OCI-LY3 (cell line): ENCODE data around the gene PRR15.

Source experiments
- EZH2phosphoT487 ChIP-seq: fragments of 200-600 bp; shearing (Covaris generic); IDR thresholded peaks from 2 replicates; pipeline ENCODE4 v1.6.1; 2018; ENCODE audit warnings: antibody characterized with exemption, mixed run types, low read depth
- TF ChIP-seq, protein P1 (sequence below): fragments of 200-600, 300-600 bp; sonication (generic); IDR thresholded peaks from 2 replicates; pipeline ENCODE4 v1.5.1; 2014; ENCODE audit warnings: antibody characterized with exemption, low read length, low read depth

- TF ChIP-seq, protein P1, sequence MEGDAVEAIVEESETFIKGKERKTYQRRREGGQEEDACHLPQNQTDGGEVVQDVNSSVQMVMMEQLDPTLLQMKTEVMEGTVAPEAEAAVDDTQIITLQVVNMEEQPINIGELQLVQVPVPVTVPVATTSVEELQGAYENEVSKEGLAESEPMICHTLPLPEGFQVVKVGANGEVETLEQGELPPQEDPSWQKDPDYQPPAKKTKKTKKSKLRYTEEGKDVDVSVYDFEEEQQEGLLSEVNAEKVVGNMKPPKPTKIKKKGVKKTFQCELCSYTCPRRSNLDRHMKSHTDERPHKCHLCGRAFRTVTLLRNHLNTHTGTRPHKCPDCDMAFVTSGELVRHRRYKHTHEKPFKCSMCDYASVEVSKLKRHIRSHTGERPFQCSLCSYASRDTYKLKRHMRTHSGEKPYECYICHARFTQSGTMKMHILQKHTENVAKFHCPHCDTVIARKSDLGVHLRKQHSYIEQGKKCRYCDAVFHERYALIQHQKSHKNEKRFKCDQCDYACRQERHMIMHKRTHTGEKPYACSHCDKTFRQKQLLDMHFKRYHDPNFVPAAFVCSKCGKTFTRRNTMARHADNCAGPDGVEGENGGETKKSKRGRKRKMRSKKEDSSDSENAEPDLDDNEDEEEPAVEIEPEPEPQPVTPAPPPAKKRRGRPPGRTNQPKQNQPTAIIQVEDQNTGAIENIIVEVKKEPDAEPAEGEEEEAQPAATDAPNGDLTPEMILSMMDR = no peak
- TF ChIP-seq EZH2phosphoT487 = no peak
Observed at GRCh38 chr7:29611941-29612544, 48.4 kb downstream of the PRR15 start.
